Sciatic nerve (tissue), 2 donors: ENCODE measurements around the gene DCBLD1. TPM values are rescaled to one million over a fixed set of nuclear protein-coding genes. Genes with fewer than 3 reads are reported as not detected.
"Not testable (repeated sequence)": the region's sequence is repeated elsewhere in the genome, so short reads cannot be mapped to it uniquely, and the experiment has no call there.

Experiments
- ATAC-seq: fragments of 200-7000 bp; cut with Tn5 transposase; one replicate; pipeline ENCODE4 v1.9.1; 2020; ENCODE audit warnings: mild to moderate bottlenecking, moderate library complexity
- DNase-seq: peaks from one replicate; pipeline ENCODE4 v3.0.0-alpha.2; 2020; ENCODE audit warnings: low spot score
- intact Hi-C: fragments of 100-400 bp; cut with DNase I; formaldehyde crosslinking; loops from one replicate; pipeline ENCODE4 v1.14.2; 2022
- total RNA-seq: library from RNA; stranded (reverse); fragmentation: NEBNext Ultra II Directional; extraction: Animal tissue kit (Norgen Biotek cat#: 25700); gene quantifications from one replicate; pipeline ENCODE4 v1.2.1, GENCODE V29; 2021
- donor health status: DM: no; HTN: no; CAD: no.
- donor health status: DM: no; HTN: no; CAD: no.

The DCBLD1 gene
- total RNA-seq, 1 donor from 2014 or later: 13.6 TPM

DNA sequence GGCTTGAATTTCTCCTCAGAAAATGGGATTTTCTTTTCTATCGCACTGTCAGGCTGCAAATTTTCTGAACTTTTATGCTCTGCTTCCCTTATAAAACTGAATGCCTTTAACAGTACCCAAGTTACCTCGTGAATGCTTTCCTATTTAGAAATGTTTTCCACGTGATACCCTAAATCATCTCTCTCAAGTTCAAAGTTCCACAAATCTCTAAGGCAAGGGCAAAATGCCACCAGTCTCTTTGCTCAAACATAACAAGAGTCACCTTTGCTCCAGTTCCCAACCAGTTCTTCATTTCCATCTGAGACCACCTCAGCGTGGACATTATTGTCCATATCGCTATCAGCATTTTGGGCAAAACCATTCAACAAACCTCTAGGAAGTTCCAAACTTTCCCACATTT is 35.5 kb downstream of the DCBLD1 start:
- ATAC-seq, DNase-seq, intact Hi-C loops: not testable (repeated sequence)

DNA sequence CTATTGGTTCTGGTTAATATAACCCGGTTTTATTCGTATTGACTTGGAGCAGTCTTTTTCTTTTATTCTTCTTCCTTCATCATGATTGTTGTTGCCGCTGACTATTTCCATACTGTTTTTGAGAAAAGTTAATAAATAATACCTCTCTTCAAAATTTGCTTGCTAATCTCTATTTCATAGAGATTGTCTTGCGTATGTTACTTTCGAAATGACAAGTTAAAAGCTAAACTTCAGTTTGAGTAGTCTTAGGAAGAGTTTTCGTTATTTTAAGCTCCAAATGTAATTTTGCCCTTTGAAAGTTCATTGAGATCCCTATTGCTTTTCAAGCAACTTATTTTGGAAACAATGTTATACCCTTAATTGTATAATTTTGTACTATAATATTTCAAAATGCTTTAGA is 36.4 kb downstream of the DCBLD1 start:
- ATAC-seq (no peak), DNase-seq (no peak)
- intact Hi-C loops: no loop called here

DNA sequence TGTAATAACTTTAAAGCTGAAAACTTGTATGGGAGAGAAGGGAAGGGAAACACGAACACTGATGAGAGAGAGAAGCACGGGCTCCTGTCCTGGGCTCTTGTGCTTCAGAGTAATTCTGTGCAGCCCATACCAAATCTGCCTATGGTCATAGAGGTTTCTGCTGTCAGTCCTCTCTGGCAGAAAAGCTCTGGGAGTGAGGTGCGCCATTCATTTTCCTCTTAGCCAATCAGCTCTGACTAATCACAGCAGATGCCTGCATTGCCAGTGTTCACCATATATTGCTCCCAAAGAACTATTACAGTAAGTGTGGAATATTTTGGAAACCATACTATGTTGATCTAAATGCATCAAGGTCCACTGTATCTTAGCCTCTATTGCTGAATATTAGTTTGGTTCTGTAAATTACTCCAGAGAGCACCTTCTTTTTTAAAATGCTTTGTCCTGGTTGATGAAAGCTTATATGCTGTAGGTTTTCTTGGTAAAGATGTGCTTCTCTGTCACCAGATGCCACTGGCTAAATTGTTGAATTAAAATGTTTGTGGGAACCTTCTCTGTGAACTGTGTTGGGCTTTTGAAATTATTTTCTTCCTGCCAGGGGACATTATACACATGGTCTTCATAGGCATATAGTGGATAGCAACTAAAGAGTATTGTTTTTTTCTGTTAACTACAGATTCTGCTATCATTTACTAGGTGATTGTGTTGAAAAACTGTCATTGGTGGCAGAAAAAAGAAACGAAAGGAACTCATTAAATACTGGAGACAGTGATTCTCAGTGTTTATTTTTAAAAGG is 38.3 kb downstream of the DCBLD1 start:
- ATAC-seq (no peak), DNase-seq (no peak)
- intact Hi-C loops: no loop called here

DNA sequence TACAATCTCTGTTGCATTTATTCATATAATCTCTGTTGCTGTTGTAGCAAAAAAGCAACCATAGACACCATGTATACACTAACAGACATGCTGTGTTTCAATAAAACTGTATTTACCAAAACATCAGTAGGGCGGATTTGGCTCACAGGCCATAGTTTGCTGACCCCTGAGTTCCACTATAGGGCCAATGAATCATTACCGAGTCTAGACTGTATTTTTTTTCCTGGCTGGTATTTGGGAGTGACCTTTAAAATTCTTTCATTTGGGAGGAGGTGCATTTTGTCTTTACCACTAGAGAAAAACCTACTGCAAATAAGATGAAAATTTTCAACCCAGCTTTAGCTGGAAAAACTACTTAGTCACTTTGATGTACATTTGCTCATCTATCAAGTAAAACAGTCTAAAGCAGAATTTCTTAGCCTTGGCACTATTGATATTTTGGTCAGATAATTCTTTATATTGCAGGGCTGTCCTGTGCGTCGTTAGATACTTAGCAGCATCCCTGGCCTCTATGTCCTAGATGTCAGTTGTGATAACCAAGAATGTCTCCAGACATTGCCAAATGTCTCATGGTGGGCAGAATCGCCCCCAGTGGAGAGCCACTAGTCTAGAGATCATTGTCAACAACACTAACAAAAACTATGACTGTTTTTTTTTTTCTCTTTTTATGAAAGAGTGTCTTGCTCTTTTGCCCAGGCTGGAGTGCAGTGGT is 39.5 kb downstream of the DCBLD1 start:
- ATAC-seq (no peak), DNase-seq (no peak)
- intact Hi-C loops: no loop called here

DNA sequence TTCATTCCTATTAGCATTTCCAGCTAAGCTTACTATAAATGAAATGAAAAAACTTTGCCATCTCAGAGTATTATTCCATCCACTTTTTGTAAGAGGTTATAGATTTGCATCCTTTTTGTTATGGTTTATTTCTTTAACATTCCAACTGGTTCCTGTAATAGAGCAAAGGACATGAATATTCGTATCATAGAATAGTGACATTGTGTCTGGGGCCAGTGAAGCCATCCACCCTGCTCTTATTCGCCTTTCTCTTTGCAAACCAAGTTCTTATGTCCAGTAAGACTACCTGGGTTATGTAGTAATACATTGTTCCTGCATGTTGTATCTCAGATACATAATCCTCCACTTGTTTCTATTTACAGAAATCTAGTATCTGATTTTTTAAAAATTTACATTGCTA is 43.1 kb downstream of the DCBLD1 start:
- intact Hi-C loops: no loop called here
- no peak for DNase-seq

DNA sequence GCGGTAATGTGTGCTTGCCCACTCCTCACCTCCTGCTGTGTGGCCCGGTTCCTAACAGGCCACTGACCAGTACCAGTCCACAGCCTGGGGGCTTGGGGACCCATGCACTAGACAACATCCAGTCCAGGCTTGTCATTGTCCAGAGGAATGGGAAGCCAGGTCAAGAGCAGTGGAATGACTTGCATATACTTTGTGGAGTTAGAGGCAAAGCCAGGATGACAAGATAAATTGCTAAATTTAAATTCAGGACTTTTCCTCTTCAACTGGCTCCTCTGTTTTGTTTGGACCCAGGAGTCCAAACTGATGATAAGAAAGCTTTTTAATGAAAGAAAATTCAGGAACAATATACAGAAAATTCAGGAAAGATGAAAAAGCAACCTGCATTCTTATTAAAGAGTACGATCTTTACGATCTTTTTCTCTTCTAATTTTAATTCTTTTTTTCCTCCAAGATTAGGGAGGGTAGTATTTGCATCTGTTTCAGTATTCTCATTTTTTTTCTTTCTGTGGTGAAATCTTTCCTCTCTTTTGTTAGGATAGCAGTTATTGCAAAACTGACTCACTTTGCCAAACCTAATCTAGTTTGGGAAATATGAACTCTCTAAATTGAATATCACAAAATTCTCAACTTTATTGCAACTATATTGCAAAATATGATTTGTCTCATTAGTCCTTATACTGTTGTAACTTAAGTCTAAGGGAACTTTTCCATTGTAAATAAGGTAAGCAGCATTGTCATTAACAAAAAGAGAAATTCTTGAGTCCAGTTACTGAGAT is 48.2 kb downstream of the DCBLD1 start:
- DNase-seq: no peak
- ATAC-seq: peak; percentile 60
- intact Hi-C loops: no loop called here

More for the DNA sequence above, 43.1 kb downstream of the DCBLD1 start:
- ATAC-seq: no peak

DNA sequence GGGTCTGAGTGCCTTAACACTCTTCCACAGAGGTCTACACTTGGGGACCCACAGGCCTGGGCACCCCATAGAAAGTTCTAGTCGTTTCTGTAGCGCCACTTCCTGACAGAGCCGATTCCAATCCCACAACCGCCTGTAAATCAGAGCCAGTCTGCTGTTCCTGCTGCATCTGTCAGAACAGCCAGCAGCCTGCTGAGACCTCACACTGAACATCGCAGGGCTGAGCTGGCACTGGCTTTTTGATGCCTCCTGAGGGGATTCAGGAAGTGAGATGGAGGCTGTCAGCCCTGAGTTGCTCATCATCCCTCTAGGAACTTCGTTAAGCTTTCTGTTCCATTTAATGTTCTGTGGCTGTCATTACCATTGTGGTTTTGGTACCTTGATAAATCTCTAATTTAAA is 48.9 kb downstream of the DCBLD1 start:
- DNase-seq (no peak), ATAC-seq (peak; percentile 42)
- intact Hi-C loops: no loop called here

DNA sequence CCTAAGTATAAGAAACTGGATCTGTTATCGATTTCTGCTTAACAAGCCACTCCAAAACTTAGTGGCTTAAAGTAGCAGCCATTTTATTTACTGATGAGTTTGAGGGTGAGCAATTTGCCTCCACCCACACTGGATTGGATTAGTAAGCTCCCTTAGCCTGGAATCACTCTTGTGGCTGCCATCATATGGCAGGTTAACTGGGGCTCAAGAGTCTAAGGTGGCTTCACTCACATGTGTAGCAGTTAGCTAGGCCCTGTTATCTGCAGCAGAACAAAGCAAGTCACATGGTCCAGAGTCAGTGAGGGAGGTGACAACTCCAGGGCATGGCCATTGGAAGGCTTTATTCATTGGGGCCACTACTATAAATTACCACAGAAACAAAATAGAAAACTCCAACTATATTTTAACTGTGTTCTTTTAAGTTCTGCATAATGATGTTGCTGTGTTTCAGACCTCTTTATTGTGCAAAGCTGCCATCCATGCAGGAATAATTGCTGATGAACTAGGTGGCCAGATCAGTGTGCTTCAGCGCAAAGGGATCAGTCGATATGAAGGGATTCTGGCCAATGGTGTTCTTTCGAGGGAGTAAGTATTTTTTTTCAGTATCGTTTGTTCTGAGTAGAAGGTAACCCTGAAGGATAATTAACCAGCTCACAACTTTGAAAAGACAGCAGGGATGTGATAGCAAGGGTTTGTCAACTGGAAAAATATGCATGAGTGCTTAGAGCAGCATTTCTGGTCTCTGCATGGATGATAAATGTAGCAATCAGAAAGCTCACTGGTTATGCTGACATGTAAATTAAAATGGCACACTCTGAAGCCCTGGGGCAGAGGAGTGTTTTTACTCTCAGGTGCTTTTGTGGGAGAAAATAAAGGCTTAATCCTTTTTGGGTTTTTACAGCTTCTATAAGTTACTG is 49.6 kb downstream of the DCBLD1 start:
- DNase-seq: no peak
- ATAC-seq: no peak
- intact Hi-C loops: no loop called here

DNA sequence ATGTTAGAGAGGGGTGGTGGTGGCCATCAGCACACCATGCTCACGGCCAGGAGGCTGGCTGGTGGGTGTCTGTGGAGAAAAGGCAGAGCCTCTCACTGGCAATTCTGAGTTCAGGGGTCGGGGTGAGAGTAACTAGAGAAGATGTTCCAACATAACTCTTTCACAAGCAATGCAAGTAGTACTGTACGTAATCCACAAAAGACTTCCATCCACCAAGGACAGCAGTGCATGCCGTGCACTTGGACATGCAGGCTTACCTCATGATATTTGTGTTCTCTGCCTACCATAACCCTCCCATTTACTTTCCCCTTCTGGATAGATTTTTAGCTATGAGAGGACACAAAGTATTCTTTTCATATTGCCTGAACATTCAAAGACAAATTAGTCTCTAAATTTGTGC is 51.3 kb downstream of the DCBLD1 start:
- DNase-seq (no peak), ATAC-seq (no peak)
- intact Hi-C loops: no loop called here

DNA sequence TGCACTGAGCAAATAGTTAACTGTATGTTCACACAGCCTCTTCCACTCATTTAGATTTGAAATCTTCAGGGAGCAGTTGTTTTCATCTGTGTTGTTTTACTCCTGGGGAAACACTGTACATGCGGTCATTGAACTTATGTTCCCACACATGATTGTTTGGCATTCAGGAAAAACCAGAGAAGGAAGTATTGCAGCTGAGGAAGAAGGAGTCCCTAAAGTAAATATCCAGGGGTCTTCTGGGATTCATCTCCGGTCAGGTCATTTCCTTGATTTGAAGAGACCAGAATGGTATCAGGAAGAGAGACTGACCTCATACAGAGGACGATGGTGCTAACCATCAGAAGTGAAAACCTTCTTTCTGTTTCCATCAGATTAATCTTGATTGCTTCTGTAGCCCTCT is 52.5 kb downstream of the DCBLD1 start:
- intact Hi-C loops: no loop called here
- DNase-seq (no peak), ATAC-seq (peak; percentile 60)

DNA sequence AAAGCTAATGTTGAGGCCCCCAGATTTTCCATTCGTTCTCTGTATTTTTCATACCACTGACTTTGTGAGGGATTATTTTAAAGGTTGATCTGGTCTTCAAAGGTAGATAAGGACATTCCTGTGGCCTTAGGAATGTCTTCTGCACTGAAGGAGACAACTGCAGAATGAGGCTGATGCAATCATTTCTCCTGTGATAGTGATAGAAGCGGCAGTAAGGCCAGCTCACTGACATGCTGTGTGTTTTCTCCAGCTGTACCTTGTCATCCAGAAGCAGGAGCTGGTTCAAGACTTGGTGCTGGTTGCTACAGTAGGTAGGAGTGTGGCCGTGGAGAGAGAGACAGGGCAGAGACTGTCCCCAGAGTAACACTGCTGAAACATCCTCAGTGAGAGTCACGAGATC is 53.8 kb downstream of the DCBLD1 start:
- no peak for ATAC-seq
- intact Hi-C loops: no loop called here

DNA sequence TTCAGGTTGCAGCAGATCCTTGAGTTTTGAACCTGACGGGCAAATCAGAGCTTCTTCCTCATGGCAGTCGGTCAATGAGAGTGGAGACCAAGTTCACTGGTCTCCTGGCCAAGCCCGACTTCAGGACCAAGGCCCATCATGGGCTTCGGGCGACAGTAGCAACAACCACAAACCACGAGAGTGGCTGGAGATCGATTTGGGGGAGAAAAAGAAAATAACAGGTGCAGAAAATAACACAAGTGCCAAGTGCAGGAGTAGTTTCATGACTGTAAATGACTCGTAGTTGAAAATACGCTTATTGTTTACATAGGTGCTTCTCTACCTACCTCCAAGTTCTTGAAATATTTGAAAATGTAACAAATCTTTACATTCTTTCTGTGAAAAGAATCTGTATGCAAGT is 56.1 kb downstream of the DCBLD1 start:
- intact Hi-C loops: no loop called here
- ATAC-seq: no peak

More for the DNA sequence above, 53.8 kb downstream of the DCBLD1 start:
- no peak for DNase-seq

DNA sequence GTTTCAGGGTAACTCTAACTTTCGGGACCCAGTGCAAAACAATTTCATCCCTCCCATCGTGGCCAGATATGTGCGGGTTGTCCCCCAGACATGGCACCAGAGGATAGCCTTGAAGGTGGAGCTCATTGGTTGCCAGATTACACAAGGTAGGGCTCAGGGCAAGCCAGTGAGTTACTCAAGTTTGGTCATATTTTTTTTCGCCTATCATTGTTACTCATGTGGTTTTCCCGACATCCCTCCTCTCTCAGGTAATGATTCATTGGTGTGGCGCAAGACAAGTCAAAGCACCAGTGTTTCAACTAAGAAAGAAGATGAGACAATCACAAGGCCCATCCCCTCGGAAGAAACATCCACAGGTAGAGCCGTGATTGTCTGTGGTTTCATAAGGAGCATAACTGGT is 58.2 kb downstream of the DCBLD1 start:
- no peak for DNase-seq
- no peak for ATAC-seq
- intact Hi-C loops: no loop called here

More for the DNA sequence above, 56.1 kb downstream of the DCBLD1 start:
- no peak for DNase-seq

DNA sequence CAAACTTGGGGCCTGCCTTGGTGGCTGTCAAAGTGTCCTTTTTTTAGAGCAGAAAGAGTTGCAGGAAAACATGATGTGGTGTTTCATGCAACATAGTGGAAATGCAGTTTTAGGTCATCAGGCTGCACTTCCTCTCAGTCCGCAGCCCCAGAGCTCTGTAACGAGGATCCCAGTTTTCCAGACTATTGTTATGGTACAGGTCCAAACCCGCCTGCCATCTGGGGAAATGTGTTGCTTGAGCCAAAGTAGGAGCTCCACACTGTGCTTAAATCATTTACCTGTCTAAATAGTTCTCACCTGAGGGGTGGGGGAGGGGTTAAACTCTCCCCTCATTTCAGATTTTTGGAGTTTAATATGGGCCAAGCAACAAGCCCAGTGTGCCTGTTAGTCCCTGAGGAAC is 60.0 kb downstream of the DCBLD1 start:
- ATAC-seq: no peak
- no peak for DNase-seq
- intact Hi-C loops: no loop called here

DNA sequence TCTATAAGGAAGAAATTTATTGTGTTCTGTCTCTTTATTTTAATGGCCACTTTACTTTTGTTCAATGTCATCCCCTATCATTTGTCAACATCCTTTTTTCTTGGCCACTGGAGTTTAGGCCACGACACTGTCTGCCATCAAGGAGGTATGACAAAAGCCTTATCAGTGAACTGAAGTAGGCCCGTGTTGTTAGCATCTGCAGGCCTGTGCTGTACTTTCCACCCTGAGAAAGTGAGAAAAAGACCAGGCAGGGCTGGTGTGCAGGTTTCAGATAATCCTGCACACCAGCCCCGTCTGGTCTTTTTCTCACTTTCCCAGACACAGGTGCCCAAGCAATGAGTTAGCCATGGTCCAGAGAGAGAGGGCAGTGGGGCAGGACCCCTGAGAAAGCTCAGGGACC is 62.2 kb downstream of the DCBLD1 start:
- intact Hi-C loops: no loop called here
- no peak for DNase-seq
- ATAC-seq: no peak

DNA sequence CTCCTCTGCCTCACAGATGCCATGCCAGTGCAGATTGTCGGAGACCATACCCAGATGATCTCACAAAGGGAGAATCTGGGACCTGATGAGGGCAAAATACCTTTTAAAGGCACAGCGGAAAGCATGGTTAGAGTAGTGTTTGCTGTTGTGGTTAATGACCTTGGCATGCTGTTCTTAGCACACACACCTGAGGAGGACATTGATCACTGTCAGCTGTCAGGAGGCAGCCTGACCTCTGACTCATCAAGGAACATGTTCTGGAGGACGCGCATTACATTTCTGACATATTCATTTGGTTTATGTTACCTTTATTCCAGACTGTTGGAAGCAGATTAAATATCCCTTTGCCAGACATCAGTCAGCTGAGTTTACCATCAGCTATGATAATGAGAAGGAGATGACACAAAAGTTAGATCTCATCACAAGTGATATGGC is 62.7 kb downstream of the DCBLD1 start:
- ATAC-seq (no peak), DNase-seq (no peak)
- intact Hi-C loops: no loop called here

DNA sequence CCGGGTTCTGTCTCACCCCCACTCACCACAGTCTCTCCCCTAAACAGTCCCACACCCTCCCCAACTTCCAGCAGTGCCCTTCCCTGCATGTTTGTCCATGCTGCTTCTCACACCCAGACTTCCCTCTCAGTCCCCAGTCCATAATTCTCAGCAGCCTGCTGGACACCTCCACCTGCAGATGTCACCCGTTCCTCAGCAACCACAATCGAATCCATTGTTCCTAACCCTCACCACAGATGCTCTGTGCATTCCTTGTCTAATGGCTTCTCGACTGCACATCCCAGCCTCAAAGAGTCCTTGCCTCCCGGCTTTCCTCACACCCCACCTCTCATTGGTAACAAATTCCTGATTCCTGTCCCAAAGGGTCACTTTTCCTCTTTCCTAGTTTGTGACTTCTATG is 64.2 kb downstream of the DCBLD1 start:
- DNase-seq (no peak), ATAC-seq (no peak)
- intact Hi-C loops: no loop called here

DNA sequence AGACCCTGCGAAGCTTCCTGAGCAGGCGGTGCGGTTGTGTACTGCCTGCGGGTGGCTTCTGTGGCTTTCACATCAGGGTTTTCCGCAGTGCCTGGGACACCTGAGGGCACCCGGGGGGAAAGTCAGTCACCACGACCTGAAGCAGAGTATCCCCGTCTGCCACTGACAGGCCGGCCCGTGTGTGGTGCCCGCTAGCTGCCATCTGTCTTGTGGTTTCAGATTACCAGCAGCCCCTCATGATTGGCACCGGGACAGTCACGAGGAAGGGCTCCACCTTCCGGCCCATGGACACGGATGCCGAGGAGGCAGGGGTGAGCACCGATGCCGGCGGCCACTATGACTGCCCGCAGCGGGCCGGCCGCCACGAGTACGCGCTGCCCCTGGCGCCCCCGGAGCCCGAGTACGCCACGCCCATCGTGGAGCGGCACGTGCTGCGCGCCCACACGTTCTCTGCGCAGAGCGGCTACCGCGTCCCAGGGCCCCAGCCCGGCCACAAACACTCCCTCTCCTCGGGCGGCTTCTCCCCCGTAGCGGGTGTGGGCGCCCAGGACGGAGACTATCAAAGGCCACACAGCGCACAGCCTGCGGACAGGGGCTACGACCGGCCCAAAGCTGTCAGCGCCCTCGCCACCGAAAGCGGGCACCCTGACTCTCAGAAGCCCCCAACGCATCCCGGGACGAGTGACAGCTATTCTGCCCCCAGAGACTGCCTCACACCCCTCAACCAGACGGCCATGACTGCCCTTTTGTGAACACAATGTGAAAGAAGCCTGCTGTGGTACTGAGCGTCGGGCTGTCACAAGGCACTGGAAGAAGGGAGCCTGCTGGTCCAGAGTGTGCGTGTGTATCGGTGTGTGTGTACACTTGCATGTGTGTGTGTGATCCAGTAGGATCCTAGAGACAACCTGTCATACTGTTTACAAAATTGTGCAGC is 65.5 kb downstream of the DCBLD1 start:
- DNase-seq (peak; percentile 77), ATAC-seq (peak; percentile 89)
- intact Hi-C loops: no loop called here
